Brain microvascular endothelial cell (primary cell): ENCODE data around the gene PPT2.
A peak's percentile ranks its signal among the peaks of the same experiment; 100 is the strongest.

Source experiments
- DNase-seq: peaks from one replicate; pipeline ENCODE4 v3.0.0-alpha.2; 2020
- H3K27ac ChIP-seq: fragments of 250-450 bp; sonication (Bioruptor Pico); 2 replicates; pipeline ENCODE4 v1.5.1; 2020; ENCODE audit warnings: mild to moderate bottlenecking, moderate library complexity
- H3K27me3 ChIP-seq: fragments of 250-450 bp; sonication (Bioruptor Pico); replicated peaks from 2 replicates; pipeline ENCODE4 v1.5.1; 2020; ENCODE audit warnings: mild to moderate bottlenecking
- H3K36me3 ChIP-seq: fragments of 250-450 bp; sonication (Bioruptor Pico); replicated peaks from 2 replicates; pipeline ENCODE4 v1.5.1; 2020; ENCODE audit warnings: mild to moderate bottlenecking
- H3K4me3 ChIP-seq: 2 replicates; pipeline ENCODE4 v1.5.1; 2011; ENCODE audit warnings: low read depth, mild to moderate bottlenecking, control low read depth, low read length, moderate library complexity
- in situ Hi-C: cut with HindIII; loops from 2 replicates; pipeline ENCODE4 v1.10.0; 2017; ENCODE audit warnings: low sequenced_read_pairs, low pct_ligation_motif_present
- TF ChIP-seq, protein P1 (sequence below): IDR thresholded peaks from 2 replicates; pipeline ENCODE4 v1.5.1; 2011; ENCODE audit warnings: low read depth, mild to moderate bottlenecking, moderate library complexity, low read length, control low read depth, inconsistent platforms; ENCODE audit errors: missing control alignments

Gene PPT2

GRCh38 chr6:32146687-32147086 is 7.3 kb upstream of the PPT2 start:
- Histone ChIP-seq H3K27me3 (no peaks in the 10 kb centered on the region), H3K4me3 (no peak overlapping the region)

DNA sequence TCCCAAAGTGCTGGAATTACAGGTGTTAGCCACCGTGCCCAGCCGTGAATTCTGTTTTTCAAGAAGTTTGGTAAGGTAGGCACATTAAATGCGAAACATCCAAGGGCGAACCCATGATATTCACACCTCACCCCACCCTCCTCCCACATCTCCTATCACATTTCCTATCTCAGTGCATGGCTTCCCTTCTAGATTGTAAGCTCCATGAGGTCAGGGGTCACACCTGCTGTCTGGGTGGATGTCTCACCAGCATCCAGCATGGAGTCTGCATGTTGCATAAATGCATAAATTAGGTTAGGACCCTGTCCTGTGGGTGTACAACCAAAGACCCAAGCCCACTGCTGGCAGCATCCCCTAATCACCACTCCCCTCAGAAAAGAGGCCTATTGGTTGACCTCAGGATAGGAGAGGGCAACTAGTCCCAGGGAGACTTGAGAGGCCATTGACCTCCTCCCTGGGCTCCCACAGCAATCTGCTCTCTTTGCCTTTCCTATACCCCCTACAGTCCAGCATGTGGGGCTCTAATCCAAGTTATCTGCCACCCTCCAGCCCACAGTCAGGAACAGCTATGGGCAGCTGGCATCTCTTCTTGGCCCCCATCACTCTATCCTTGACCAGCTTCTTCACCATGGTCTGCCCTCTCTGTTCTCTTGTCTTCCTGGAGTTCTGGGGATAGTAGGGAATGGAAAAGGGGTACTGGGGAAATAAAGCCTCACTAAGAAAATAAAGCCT is 6.4 kb upstream of the PPT2 start:
- no peaks in the 10 kb centered on the region for H3K36me3 ChIP-seq
- in situ Hi-C loops = no loop called here
- H3K27ac ChIP-seq = no peak overlapping the region
- no peak overlapping the region for H3K4me3 ChIP-seq
- no peak for DNase-seq
- H3K27me3 ChIP-seq = no peaks in the 10 kb centered on the region
- TF ChIP-seq, protein P1, sequence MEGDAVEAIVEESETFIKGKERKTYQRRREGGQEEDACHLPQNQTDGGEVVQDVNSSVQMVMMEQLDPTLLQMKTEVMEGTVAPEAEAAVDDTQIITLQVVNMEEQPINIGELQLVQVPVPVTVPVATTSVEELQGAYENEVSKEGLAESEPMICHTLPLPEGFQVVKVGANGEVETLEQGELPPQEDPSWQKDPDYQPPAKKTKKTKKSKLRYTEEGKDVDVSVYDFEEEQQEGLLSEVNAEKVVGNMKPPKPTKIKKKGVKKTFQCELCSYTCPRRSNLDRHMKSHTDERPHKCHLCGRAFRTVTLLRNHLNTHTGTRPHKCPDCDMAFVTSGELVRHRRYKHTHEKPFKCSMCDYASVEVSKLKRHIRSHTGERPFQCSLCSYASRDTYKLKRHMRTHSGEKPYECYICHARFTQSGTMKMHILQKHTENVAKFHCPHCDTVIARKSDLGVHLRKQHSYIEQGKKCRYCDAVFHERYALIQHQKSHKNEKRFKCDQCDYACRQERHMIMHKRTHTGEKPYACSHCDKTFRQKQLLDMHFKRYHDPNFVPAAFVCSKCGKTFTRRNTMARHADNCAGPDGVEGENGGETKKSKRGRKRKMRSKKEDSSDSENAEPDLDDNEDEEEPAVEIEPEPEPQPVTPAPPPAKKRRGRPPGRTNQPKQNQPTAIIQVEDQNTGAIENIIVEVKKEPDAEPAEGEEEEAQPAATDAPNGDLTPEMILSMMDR = no peak

More at GRCh38 chr6:32146687-32147086, 7.3 kb upstream of the PPT2 start:
- in situ Hi-C loops = no loop called here
- TF ChIP-seq, protein P1 = no peak
- DNase-seq = no peak
- H3K27ac ChIP-seq = no peak overlapping the region
- H3K36me3 ChIP-seq = no peaks in the 10 kb centered on the region

DNA sequence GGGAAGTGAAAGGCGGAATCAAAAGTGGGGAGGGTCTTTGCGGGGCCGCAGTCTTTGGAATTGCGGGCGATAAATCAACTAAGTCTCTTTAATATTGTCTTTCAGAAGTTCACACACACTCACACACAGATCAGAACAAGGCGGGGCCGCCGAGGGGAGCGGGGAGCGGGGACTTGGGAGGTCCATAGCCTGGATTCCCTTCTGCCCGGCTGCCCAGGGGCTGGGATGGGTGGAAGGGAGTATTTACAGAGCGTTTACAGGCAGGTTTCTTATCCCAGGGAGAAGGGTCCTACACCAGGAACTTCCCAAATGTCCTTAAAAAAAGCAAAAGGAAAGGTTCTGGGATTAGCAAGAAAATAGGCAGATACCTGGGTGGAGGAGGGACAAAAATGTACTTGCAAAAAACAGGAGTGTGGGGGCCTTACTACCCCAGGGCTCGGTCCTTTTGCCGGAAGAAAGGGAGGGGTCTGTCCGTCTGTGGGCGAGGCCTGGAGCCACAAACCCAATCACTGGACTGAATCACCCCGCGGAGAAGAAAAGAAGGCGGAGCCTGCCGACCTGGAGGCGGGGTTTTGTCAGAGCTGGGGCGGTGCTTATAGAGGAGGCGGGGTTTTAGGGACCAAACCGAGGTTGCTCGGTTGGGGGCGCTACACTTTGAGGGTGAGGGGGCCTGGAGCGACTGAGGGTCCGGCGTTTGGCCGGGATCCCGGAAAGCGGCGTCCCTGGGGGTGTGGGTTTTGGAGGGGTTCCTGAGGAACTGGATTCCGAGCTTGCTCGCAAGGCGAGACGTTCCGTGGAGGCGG is 5.5 kb upstream of the PPT2 start:
- no peaks in the 10 kb centered on the region for H3K27me3 ChIP-seq
- H3K36me3 ChIP-seq = no peaks in the 10 kb centered on the region
- H3K4me3 ChIP-seq = peak overlapping the region; percentile 35
- TF ChIP-seq, protein P1 = peak; percentile 39
- peak; percentile 33 for DNase-seq
- H3K27ac ChIP-seq = no peak overlapping the region
- in situ Hi-C loops = no loop called here

- TF ChIP-seq, protein P1 = no peak
These were observed 4.7 kb upstream of the PPT2 start for GRCh38 chr6:32149092-32149755.

GRCh38 chr6:32149932-32150870 is 3.7 kb upstream of the PPT2 start:
- no peaks in the 10 kb centered on the region for H3K27me3 ChIP-seq
- H3K27ac ChIP-seq = no peak overlapping the region
- TF ChIP-seq, protein P1 = no peak
- in situ Hi-C loops = no loop called here
- no peaks in the 10 kb centered on the region for H3K36me3 ChIP-seq
- no peak for DNase-seq
- no peak overlapping the region for H3K4me3 ChIP-seq

More at GRCh38 chr6:32149092-32149755, 4.7 kb upstream of the PPT2 start:
- Histone ChIP-seq H3K27me3 (no peaks in the 10 kb centered on the region), H3K4me3 (peak overlapping the region; percentile 24), H3K36me3 (no peaks in the 10 kb centered on the region), H3K27ac (no peak overlapping the region)
- in situ Hi-C loops = no loop called here
- no peak for DNase-seq
